ENCODE results near the gene DTX3L.

The DTX3L gene

DNA sequence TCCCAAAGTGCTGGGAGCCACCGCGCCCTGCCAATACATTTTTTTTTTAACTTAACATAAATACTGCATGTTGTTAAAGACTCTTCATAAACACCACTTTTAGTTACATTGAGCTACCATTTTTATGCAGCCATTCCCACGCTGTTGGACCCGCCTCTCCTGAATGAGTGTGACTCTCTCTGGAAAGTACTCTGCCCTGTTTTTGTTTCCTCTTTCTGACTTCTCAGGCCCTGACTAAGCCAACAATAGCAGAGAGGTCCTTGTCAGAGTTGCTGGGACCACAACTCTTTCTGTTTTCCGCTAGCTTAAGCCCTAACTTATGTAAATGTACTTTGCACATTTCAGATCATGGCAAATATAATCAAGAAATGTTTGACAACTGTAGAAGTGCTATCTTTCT lies 48.6 kb downstream of the DTX3L start:
- H3K4me3 ChIP-seq (replicated peaks; ENCODE audit: low read depth, low read length): no peak overlapping the region
- TF ChIP-seq, protein P1, sequence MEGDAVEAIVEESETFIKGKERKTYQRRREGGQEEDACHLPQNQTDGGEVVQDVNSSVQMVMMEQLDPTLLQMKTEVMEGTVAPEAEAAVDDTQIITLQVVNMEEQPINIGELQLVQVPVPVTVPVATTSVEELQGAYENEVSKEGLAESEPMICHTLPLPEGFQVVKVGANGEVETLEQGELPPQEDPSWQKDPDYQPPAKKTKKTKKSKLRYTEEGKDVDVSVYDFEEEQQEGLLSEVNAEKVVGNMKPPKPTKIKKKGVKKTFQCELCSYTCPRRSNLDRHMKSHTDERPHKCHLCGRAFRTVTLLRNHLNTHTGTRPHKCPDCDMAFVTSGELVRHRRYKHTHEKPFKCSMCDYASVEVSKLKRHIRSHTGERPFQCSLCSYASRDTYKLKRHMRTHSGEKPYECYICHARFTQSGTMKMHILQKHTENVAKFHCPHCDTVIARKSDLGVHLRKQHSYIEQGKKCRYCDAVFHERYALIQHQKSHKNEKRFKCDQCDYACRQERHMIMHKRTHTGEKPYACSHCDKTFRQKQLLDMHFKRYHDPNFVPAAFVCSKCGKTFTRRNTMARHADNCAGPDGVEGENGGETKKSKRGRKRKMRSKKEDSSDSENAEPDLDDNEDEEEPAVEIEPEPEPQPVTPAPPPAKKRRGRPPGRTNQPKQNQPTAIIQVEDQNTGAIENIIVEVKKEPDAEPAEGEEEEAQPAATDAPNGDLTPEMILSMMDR (IDR thresholded peaks at IDR 0.05; ENCODE audit: low read length, missing control alignments): no peak
- no peak for DNase-seq (ENCODE audit: low read depth)

DNA sequence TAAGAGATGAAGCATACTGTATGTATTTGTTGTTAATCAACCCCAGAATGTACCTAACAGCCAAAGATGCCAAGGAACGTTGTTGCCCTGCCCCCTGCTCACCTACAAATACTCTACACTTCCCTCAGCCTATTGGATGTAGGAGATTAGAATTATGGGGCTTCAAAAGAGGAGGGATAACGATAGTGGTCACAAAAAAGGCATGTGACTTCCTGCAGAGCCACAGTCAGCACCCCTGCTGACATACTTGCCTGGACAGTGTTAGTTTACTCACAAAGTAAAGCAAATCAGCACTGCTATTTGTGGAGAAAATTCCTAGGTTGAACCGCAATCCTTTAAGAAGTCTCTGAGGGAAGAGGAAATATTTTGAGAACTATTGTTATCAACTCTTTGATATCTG lies 51.2 kb downstream of the DTX3L start:
- TF ChIP-seq, protein P1 (IDR thresholded peaks at IDR 0.05; ENCODE audit: low read length, missing control alignments): no peak
- no peak for DNase-seq (ENCODE audit: low read depth)
- no peak overlapping the region for H3K4me3 ChIP-seq (replicated peaks; ENCODE audit: low read depth, low read length)

DNA sequence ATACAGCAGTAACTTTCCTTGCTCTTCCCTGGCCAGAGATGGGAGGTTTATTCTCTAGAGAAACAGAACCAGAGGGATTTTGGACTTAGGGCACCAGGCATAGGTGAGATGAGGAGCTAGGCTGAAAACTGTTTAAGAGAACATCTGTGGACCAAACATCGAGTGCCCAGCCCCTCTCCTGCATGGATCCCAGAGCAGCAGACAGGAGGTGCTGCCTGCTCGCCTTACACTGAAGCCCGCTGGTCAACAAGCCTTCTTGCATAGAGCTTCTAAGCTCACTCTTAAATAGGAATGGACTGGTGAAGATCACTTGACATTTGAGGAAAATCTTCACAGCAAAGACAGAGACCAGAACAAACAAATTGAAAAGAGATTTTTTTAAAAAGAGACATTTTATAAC lies 54.5 kb downstream of the DTX3L start:
- H3K4me3 ChIP-seq (replicated peaks; ENCODE audit: low read depth, low read length): no peak overlapping the region
- TF ChIP-seq, protein P1 (IDR thresholded peaks at IDR 0.05; ENCODE audit: low read length, missing control alignments): no peak
- DNase-seq (ENCODE audit: low read depth): no peak

DNA sequence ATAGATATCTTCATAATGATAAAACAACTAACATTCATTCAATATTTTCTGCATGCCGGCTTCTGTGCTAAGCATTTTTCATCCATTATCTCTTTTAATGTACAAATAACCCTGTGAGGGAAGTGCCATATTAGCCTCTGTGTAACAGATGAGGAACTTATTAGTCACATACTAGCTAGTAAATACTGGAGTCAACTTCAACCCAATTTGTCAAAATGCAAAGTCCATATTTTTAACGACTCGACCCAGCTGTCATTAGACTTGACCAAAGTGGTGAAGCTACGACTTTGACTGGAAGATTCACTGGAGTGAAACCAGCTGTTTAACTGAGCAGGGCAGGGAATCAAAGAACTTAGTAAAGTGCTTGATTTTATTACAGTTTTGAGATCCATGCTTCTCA lies 54.9 kb downstream of the DTX3L start:
- no peak overlapping the region for H3K4me3 ChIP-seq (replicated peaks; ENCODE audit: low read depth, low read length)
- TF ChIP-seq, protein P1 (IDR thresholded peaks at IDR 0.05; ENCODE audit: low read length, missing control alignments): no peak
- no peak for DNase-seq (ENCODE audit: low read depth)

DNA sequence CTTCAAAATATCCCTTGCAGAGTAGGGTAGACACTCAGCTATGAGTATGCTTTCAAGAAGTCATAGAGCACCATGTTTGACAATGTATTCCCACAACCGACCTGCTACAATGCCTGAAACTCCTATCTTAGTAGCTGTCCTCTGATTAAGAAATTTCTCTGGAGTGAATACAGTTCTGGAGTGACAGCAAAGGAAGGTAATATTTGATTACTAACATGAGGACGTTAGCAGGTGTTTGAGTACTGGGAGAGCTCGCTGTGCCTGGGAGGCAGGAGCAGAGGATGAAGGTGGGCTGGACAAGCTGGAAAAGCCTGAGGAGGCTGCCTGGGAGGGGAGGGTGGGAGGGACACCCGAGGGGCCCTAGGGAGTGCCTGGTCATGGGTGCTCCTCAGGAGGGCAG lies 56.3 kb downstream of the DTX3L start:
- no peak for DNase-seq (ENCODE audit: low read depth)
- TF ChIP-seq, protein P1 (IDR thresholded peaks at IDR 0.05; ENCODE audit: low read length, missing control alignments): no peak
- no peak overlapping the region for H3K4me3 ChIP-seq (replicated peaks; ENCODE audit: low read depth, low read length)

DNA sequence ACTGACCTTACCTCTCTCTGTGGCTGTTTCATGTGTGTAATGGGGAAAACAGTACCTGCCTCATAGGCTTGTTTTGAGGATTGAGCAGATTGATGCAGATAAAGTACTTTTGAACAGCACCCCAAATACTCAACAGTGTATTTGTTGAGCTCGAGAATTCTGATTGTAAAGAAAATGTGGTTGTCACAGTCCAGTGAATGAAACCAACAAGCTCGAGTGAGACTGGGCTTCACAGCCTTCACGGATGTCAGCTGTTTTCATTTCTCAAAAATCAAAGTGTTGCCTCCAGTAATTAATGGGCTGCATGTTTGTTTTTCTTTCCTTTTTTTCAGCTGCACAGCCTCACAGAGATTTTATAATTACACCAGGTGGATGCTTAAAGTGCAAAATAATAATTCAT lies 57.0 kb downstream of the DTX3L start:
- DNase-seq (ENCODE audit: low read depth): no peak
- TF ChIP-seq, protein P1 (IDR thresholded peaks at IDR 0.05; ENCODE audit: low read length, missing control alignments): no peak
- no peak overlapping the region for H3K4me3 ChIP-seq (replicated peaks; ENCODE audit: low read depth, low read length)

DNA sequence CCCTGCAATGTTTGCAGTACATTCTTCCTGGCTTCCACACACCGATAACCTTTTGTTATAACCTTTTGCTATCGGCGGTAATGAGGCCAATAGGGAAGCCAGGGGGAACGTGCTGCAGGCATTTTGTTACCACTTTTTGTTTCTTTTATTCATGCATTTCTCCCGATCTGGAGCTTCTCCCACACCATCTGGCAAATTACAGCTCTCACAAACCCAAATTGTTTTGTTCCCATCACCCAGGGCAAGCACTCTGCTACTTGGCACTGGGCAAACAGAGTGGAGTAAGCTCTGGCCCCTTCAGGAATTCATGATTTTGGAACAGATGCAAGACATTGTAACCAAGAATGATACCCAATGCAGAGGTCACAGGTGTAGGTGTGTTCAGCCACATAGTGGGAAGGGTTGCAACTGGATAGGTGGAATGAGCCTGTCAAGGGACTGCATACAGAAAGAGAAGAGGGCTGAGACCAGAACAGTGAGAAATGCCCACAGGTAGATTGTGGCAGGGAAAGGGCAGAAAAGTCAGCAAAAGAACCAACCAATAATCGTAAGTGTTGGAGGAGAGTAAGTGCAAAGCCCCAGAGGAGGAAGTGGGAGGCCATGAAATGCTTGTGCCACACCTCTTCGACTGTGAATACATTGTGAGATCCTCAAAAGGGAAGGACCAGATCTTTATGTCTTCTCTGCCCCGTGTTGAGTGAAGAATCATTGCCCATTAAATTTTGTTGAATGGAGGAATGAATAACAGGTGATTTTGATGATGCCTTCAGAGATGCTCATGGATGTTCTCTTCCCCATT lies 59.1 kb downstream of the DTX3L start:
- TF ChIP-seq, protein P1 (IDR thresholded peaks at IDR 0.05; ENCODE audit: low read length, missing control alignments): no peak
- DNase-seq (ENCODE audit: low read depth): no peak

More for the DNA sequence above, 59.1 kb downstream of the DTX3L start:
- no peak overlapping the region for H3K4me3 ChIP-seq (replicated peaks; ENCODE audit: low read depth, low read length)

Data from fibroblast of pulmonary artery (primary cell).